PFSK-1 (cell line): ENCODE measurements around the gene RNF7.

Experiments
- POLR2AphosphoS5 ChIP-seq: IDR thresholded peaks from 2 replicates; pipeline ENCODE4 v1.6.1; 2012; ENCODE audit warnings: low read depth, mild to moderate bottlenecking, control low read depth, low read length, moderate library complexity
- REST ChIP-seq, 2 experiments: IDR thresholded peaks; 2 replicates each; pipeline versions ENCODE4 v1.6.1 to v1.8.0; 2011 to 2012; ENCODE audit warnings: low read depth in 2 of 2, low read length in 2 of 2, control low read depth in 1 of 2, inconsistent platforms in 1 of 2, mild to moderate bottlenecking in 1 of 2, moderate library complexity in 1 of 2; ENCODE audit not compliant: insufficient read depth in 1 of 2
- SIN3A ChIP-seq: IDR thresholded peaks from 2 replicates; pipeline ENCODE4 v1.6.1; 2012; ENCODE audit warnings: mild to moderate bottlenecking, low read length, moderate library complexity, borderline replicate concordance; ENCODE audit not compliant: insufficient read depth

- TF ChIP-seq POLR2AphosphoS5 (no peak), SIN3A (no peak), REST (IDR thresholded peaks at IDR 0.05; ENCODE audit: insufficient read depth in 1 of 2, low read depth in 2 of 2, low read length in 2 of 2) (no peak)
Measured at GRCh38 chr3:141740349-141740748, 2.3 kb downstream of the RNF7 start.
